ENCODE measurements around the gene IL1RN. TPM values are rescaled to one million over a fixed set of nuclear protein-coding genes. Genes with fewer than 3 reads are reported as not detected.

The IL1RN gene
- total and polyA plus RNA-seq, 2 donors (not counting 3 experiments of a cell fraction or from before 2014, with no cell fraction given) = not detected

- H3K4me3 ChIP-seq (replicated peaks in 1 of 3; ENCODE audit: insufficient read depth in 1 of 3, low read depth in 1 of 3, low read length in 3 of 3) = no peak overlapping the region
- H3K4me2 ChIP-seq (ENCODE audit: insufficient read depth, low read length) = no peak overlapping the region
- no peaks in the 10 kb centered on the region for H3K9me3 ChIP-seq (replicated peaks; ENCODE audit: control insufficient read depth, insufficient read depth, low read length)
- no peak for DNase-seq (ENCODE audit: low read depth, low spot score)
- H3K9ac ChIP-seq (replicated peaks; ENCODE audit: extremely low read depth, insufficient read depth, low read length) = no peak overlapping the region
- no TSS peak for BruUV-seq (replicated peaks)
- H3K27ac ChIP-seq (ENCODE audit: insufficient read depth, low read depth, low read length) = no peak overlapping the region
- no peak for FAIRE-seq
- H4K20me1 ChIP-seq (replicated peaks; ENCODE audit: control insufficient read depth, extremely low read depth, insufficient read depth, low read length) = no peaks in the 10 kb centered on the region
- POLR2A ChIA-PET = interaction anchor here (0.7 kb wide), 1 partner anchor 759 kb away, joined by 3 read pairs; no protein-coding TSS in a partner anchor
- H3K79me2 ChIP-seq (ENCODE audit: control insufficient read depth, insufficient read depth, low read length) = no peaks in the 10 kb centered on the region
- CTCF ChIA-PET = interaction anchor here (0.6 to 6.0 kb wide), 49 partner anchors 9 to 270 kb away, joined by 3 to 310 read pairs (median 5); partner anchors contain the start of gene PAX8
- dilution Hi-C loops (cut with MboI; ENCODE audit: extremely low pct_ligation_motif_present, low sequenced_read_pairs) (no loop called here), intact Hi-C loops (cut with micrococcal nuclease) (loop anchor here (1.0 kb wide), 3 partner anchors 61 to 252 kb away; no protein-coding TSS in a partner anchor)
- no peaks in the 10 kb centered on the region for H3K9me1 ChIP-seq (replicated peaks; ENCODE audit: control insufficient read depth, extremely low read depth, insufficient read depth, low read length)
- no peaks in the 10 kb centered on the region for H3K4me1 ChIP-seq (ENCODE audit: control insufficient read depth, extremely low read depth, insufficient read depth, low read length)
- TF ChIP-seq GATA2 (IDR thresholded peaks at IDR 0.05; ENCODE audit: insufficient read depth, insufficient read length, low read depth, low read length) (no peak), CTCF (IDR thresholded peaks at IDR 0.05; ENCODE audit: extremely low read depth in 1 of 2, insufficient read depth in 1 of 2, low read depth in 1 of 2, low read length in 2 of 2) (no peak), EZH2 (IDR thresholded peaks at IDR 0.05; ENCODE audit: borderline replicate concordance, low read depth, low read length, severe bottlenecking) (no peak), POLR2AphosphoS5 (IDR thresholded peaks at IDR 0.05; ENCODE audit: insufficient read depth, low read depth, low read length) (no peak)
- TF ChIP-seq, protein P1, sequence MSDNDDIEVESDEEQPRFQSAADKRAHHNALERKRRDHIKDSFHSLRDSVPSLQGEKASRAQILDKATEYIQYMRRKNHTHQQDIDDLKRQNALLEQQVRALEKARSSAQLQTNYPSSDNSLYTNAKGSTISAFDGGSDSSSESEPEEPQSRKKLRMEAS (IDR thresholded peaks at IDR 0.05; ENCODE audit: insufficient read depth, insufficient read length) = no peak
- no peak overlapping the region for H2AFZ ChIP-seq (ENCODE audit: low read depth, low read length)
- peaks cover 0 to 6% of the 10 kb centered on the region in 2 experiments for H3K27me3 ChIP-seq (ENCODE audit: control insufficient read depth in 2 of 2, insufficient read depth in 2 of 2, low read length in 2 of 2)
- no peaks in the 10 kb centered on the region for H3K36me3 ChIP-seq (ENCODE audit: control insufficient read depth in 2 of 2, extremely low read depth in 1 of 2, insufficient read depth in 2 of 2, low read length in 2 of 2)
Observed at GRCh38 chr2:113137827-113138226, 10.4 kb downstream of the IL1RN start.
